GM12878 (cell line): ENCODE results near the gene SEMA3B. TPM values are rescaled to one million over a fixed set of nuclear protein-coding genes. Genes with fewer than 3 reads are reported as not detected.
A peak's percentile ranks its signal among the peaks of the same experiment; 100 is the strongest.
"Not testable (repeated sequence)": the region's sequence is repeated elsewhere in the genome, so short reads cannot be mapped to it uniquely, and the experiment has no call there.

Experiments
- ATAC-seq: fragments of 200-7000 bp; cut with Tn5 transposase; 3 replicates; pipeline ENCODE4 v1.9.1; 2020; ENCODE audit warnings: mild to moderate bottlenecking, moderate library complexity
- BruUV-seq: library from RNA; stranded (reverse); fragments of 400-500 nt; replicated peaks from 2 replicates; lab custom pipeline; 2021; lab: Mats Ljungman, UMichigan
- CTCF ChIA-PET: fragments of 300-600 bp; sonication (Branson Sonifier 250); formaldehyde crosslinking; extraction: SDS; loops from one replicate; lab custom pipeline; 2021; ENCODE audit warnings: inconsistent platforms; lab: Yijun Ruan, JAX
- POLR2A ChIA-PET: fragments of 350-600 bp; formaldehyde crosslinking; extraction: SDS; loops from one replicate; lab custom pipeline; 2021; ENCODE audit warnings: inconsistent platforms; lab: Charles Lee
- RAD21 ChIA-PET: fragments of 300-600 bp; sonication (Branson Sonifier 250); formaldehyde crosslinking; loops from one replicate; lab custom pipeline; 2023; ENCODE audit warnings: antibody characterized with exemption; ENCODE audit not compliant: unreplicated experiment; lab: Charles Lee
- SMC1A ChIA-PET: fragments of 300-600 bp; sonication (Branson Sonifier 250); formaldehyde crosslinking; loops from one replicate; lab custom pipeline; 2023; ENCODE audit not compliant: unreplicated experiment, uncharacterized antibody; lab: Charles Lee
- DNase-seq: peaks from one replicate; pipeline ENCODE4 v3.0.0-alpha.2; 2011; ENCODE audit warnings: low read depth, low spot score
- FAIRE-seq: peaks from 3 replicates; lab custom pipeline; 2011; peaks lifted over from hg19 to GRCh38; lab: Jason Lieb, UNC
- H2AFZ ChIP-seq: 2 replicates; pipeline ENCODE4 v1.6.0; 2011; ENCODE audit warnings: low read depth, low read length, control low read depth; ENCODE audit not compliant: control insufficient read depth
- H3K27ac ChIP-seq: 2 replicates; pipeline ENCODE4 v1.5.1; 2011; ENCODE audit warnings: control low read depth; ENCODE audit not compliant: control insufficient read depth, insufficient read depth
- H3K27me3 ChIP-seq, 2 experiments: replicated peaks in 1 of 2; 2 replicates each; pipeline versions ENCODE4 v1.6.0 to v1.6.1; 2011; ENCODE audit warnings: low read length in 1 of 2; ENCODE audit not compliant: control insufficient read depth in 2 of 2, insufficient read depth in 2 of 2
- H3K36me3 ChIP-seq, 2 experiments: 2 replicates each; pipeline ENCODE4 v1.5.1; 2011; ENCODE audit warnings: low read length in 1 of 2; ENCODE audit not compliant: control insufficient read depth in 2 of 2, insufficient read depth in 2 of 2
- H3K4me1 ChIP-seq: 2 replicates; pipeline ENCODE4 v1.6.1; 2011; ENCODE audit warnings: mild to moderate bottlenecking, low read length, moderate library complexity, mixed read lengths; ENCODE audit not compliant: control insufficient read depth, insufficient read depth
- H3K4me2 ChIP-seq: 2 replicates; pipeline ENCODE4 v1.6.0; 2011; ENCODE audit warnings: control low read depth; ENCODE audit not compliant: control insufficient read depth, insufficient read depth
- H3K4me3 ChIP-seq: fragments of 200-600 bp; sonication (generic); 2 replicates; pipeline ENCODE4 v1.5.1; 2016
- H3K79me2 ChIP-seq: 2 replicates; pipeline ENCODE4 v1.6.0; 2011; ENCODE audit warnings: low read length; ENCODE audit not compliant: control insufficient read depth, insufficient read depth
- H3K9ac ChIP-seq: 2 replicates; pipeline ENCODE4 v1.8.0; 2011; ENCODE audit warnings: low read length, control low read depth, mixed read lengths; ENCODE audit not compliant: control insufficient read depth, insufficient read depth
- H3K9me3 ChIP-seq: replicated peaks from 3 replicates; pipeline ENCODE4 v1.5.1; 2011; ENCODE audit warnings: mild to moderate bottlenecking, low read length; ENCODE audit not compliant: control insufficient read depth, insufficient read depth
- H4K20me1 ChIP-seq: 2 replicates; pipeline ENCODE4 v1.6.0; 2011; ENCODE audit not compliant: control insufficient read depth, insufficient read depth
- ATF7 ChIP-seq: fragments of 450-650 bp; IDR thresholded peaks from 2 replicates; pipeline ENCODE4 v1.6.1; 2016; ENCODE audit warnings: low read depth, mild to moderate bottlenecking
- MLLT1 ChIP-seq: fragments of 450-650 bp; IDR thresholded peaks from 2 replicates; pipeline ENCODE4 v1.6.1; 2016; ENCODE audit warnings: mild to moderate bottlenecking
- whole genome bisulfite sequencing: methylation state at CpG from one replicate; pipeline ENCODE4 v1.1.6; 2016; ENCODE audit warnings: low lambda C conversion rate; ENCODE audit not compliant: insufficient replicate concordance, insufficient coverage; ENCODE audit errors: missing lambda C conversion rate; 5-methylcytosine and 5-hydroxymethylcytosine counted together
- in situ Hi-C: fragments of 300-500 bp; cut with MboI; formaldehyde crosslinking; loops from 9 replicates; pipeline ENCODE4 v1.14.3; 2018; ENCODE audit warnings: mixed read lengths
- intact Hi-C: fragments of 100-400 bp; cut with micrococcal nuclease; formaldehyde crosslinking; loops from one replicate; pipeline ENCODE4 v1.14.2; 2022; ENCODE audit not compliant: unreplicated experiment
- polyA plus RNA-seq, 11 experiments: library from polyadenylated mRNA; depleted of rRNA in 4 of 11; unstranded in 6 of 11; stranded (reverse) in 5 of 11; fragments of >200 nt; fragmentation: Nextera tagmentation in 4 of 11; fragmentation: Illumina TruSeq in 1 of 11; extraction: Ambion mirVana in 4 of 11; extraction: Trizol in 1 of 11; gene quantifications; 1 replicate in 1 of 11; 2 replicates in 10 of 11; pipeline versions ENCODE4 v1.2.1 to v1.2.3, GENCODE V29; 2011 to 2016; ENCODE audit warnings: inconsistent platforms in 2 of 11, missing spikeins in 2 of 11, low read depth in 1 of 11
- total RNA-seq, 4 experiments: library from RNA; depleted of rRNA in 3 of 4; stranded (reverse); fragments of >200 nt in 3 of 4; fragmentation: Illumina TruSeq in 1 of 4; extraction: Trizol in 1 of 4; gene quantifications; 2 replicates each; pipeline versions ENCODE4 v1.2.1 to v1.2.3, GENCODE V29; 2013 to 2021

SEMA3B gene
- total and polyA plus RNA-seq, 10 of the 15 experiments (the other 5 are each of a cell fraction or from before 2014, with no cell fraction given): 0.06 to 0.59 (median 0.14) TPM; not detected in 2

- Histone ChIP-seq H2AFZ (peak overlapping the region; percentile 92), H3K27ac (peak overlapping the region; percentile 82), H3K4me2 (peak overlapping the region; percentile 91), H3K4me1 (peaks cover 19% of the 10 kb centered on the region), H3K9ac (peak overlapping the region; percentile 86), H3K4me3 (peak overlapping the region; percentile 85)
- BruUV-seq, DNase-seq, H3K27me3 ChIP-seq, H3K9me3 ChIP-seq, FAIRE-seq, intact Hi-C loops, H3K36me3 ChIP-seq, ATAC-seq, H3K79me2 ChIP-seq, H4K20me1 ChIP-seq: not testable (repeated sequence)
- ChIA-PET RAD21 (interaction anchor here (0.6 to 6.8 kb wide), 10 partner anchors 9 to 1462 kb away, joined by 3 to 73 read pairs (median 12); partner anchors contain the start of gene GNAT1), CTCF (interaction anchor here (1.1 to 7.4 kb wide), 9 partner anchors 8 to 71 kb away, joined by 3 to 149 read pairs (median 27); partner anchors contain the start of genes GNAI2, GNAT1, HYAL3 and NAA80), SMC1A (interaction anchor here (0.8 to 5.1 kb wide), 7 partner anchors 11 to 71 kb away, joined by 3 to 51 read pairs (median 6); partner anchors contain the start of genes GNAT1, HYAL3 and NAA80), POLR2A (interaction anchor here (0.7 to 3.7 kb wide), 8 partner anchors 9 to 1834 kb away, joined by 3 to 38 read pairs (median 6); partner anchors contain the start of gene GNAI2)
- in situ Hi-C loops: loop anchor here (5.0 kb wide), 1 partner anchor 36 kb away; the partner anchor contains the start of gene GNAT1
- WGBS: 61% methylated on average over 15 of the region's 15 CpGs
- TF ChIP-seq MLLT1 (0 out of 2 replicates have a peak, but pooled peaks have one; percentile 16), ATF7 (peak; percentile 71)
These were observed 40.7 kb upstream of the SEMA3B start for GRCh38 chr3:50228184-50228763.
